ENCODE measurements around the gene DPAGT1. TPM values are rescaled to one million over a fixed set of nuclear protein-coding genes. Genes with fewer than 3 reads are reported as not detected.
A peak's percentile ranks its signal among the peaks of the same experiment; 100 is the strongest.

The DPAGT1 gene
- 48.8 and 49.5 TPM in 2 replicates for total RNA-seq
- long read RNA-seq, transcript DPAGT1-201 (9 exons, 2,205 nt) = major isoform, 25 of 39 reads
- long read RNA-seq, partial matches to known transcripts = 4 of 39 reads
- long read RNA-seq, other reads (novel, unspliced or antisense) = 9 of 39 reads

- Mint-ChIP-seq H3K27ac (ENCODE audit: unreplicated experiment) (peak within 1 kb of the TSS; percentile 99), H3K4me1 (peaks cover 40% of the 10 kb centered on the region), H3K9me3 (no peaks in the 10 kb centered on the region), H3K4me3 (peak within 1 kb of the TSS; percentile 92), H3K27me3 (ENCODE audit: low read depth) (no peaks in the 10 kb centered on the region), H3K36me3 (ENCODE audit: low read depth) (peaks cover 4% of the 10 kb centered on the region)
- TF ChIP-seq CTCF (conservative IDR thresholded peaks at IDR 0.05) = no peak
- DNase-seq (ENCODE audit: low read depth, low spot score) = peak; percentile 76
These were observed at the start of gene DPAGT1 for GRCh38 chr11:119101759-119102423. TSS of gene DPAGT1 (minus strand) at chr11:119101853. CDS start at chr11:119101655, 198 bp downstream.

GRCh38 chr11:119149786-119150275 is 48.2 kb upstream of the DPAGT1 start:
- no peak for DNase-seq (ENCODE audit: low read depth, low spot score)
- H3K36me3 Mint-ChIP-seq (ENCODE audit: low read depth) = no peaks in the 10 kb centered on the region
- no peak overlapping the region for H3K27ac Mint-ChIP-seq (ENCODE audit: unreplicated experiment)
- TF ChIP-seq CTCF (conservative IDR thresholded peaks at IDR 0.05) = no peak
- peak overlapping the region; percentile 81 for H3K4me3 Mint-ChIP-seq
- H3K27me3 Mint-ChIP-seq (ENCODE audit: low read depth) = peaks cover 68% of the 10 kb centered on the region
- H3K9me3 Mint-ChIP-seq = no peaks in the 10 kb centered on the region
- H3K4me1 Mint-ChIP-seq = peaks cover 10% of the 10 kb centered on the region

- H3K27ac Mint-ChIP-seq (ENCODE audit: unreplicated experiment) = no peak within 1 kb of the TSS
- peak; percentile 31 for DNase-seq (ENCODE audit: low read depth, low spot score)
- H3K9me3 Mint-ChIP-seq = no peaks in the 10 kb centered on the region
- TF ChIP-seq CTCF (conservative IDR thresholded peaks at IDR 0.05) = no peak
- no peaks in the 10 kb centered on the region for H3K36me3 Mint-ChIP-seq (ENCODE audit: low read depth)
- peaks cover 68% of the 10 kb centered on the region for H3K27me3 Mint-ChIP-seq (ENCODE audit: low read depth)
- peak within 1 kb of the TSS; percentile 81 for H3K4me3 Mint-ChIP-seq
- peaks cover 12% of the 10 kb centered on the region for H3K4me1 Mint-ChIP-seq
These were observed 47.5 kb upstream of the DPAGT1 start, which contains the start of gene ABCG4 for GRCh38 chr11:119149018-119149785. TSS of gene ABCG4 (plus strand) at chr11:119149052. CDS start at chr11:119149966, 914 bp downstream.

- no peaks in the 10 kb centered on the region for H3K36me3 Mint-ChIP-seq (ENCODE audit: low read depth)
- peaks cover 70% of the 10 kb centered on the region for H3K27me3 Mint-ChIP-seq (ENCODE audit: low read depth)
- H3K4me3 Mint-ChIP-seq = peak overlapping the region; percentile 74
- TF ChIP-seq CTCF (conservative IDR thresholded peaks at IDR 0.05) = no peak
- DNase-seq (ENCODE audit: low read depth, low spot score) = no peak
- H3K4me1 Mint-ChIP-seq = peaks cover 12% of the 10 kb centered on the region
- no peaks in the 10 kb centered on the region for H3K9me3 Mint-ChIP-seq
- H3K27ac Mint-ChIP-seq (ENCODE audit: unreplicated experiment) = no peak overlapping the region
These were observed 47.0 kb upstream of the DPAGT1 start for GRCh38 chr11:119148720-119149017.

GRCh38 chr11:119147604-119148333 is 46.1 kb upstream of the DPAGT1 start:
- H3K27ac Mint-ChIP-seq (ENCODE audit: unreplicated experiment) = no peak overlapping the region
- H3K9me3 Mint-ChIP-seq = no peaks in the 10 kb centered on the region
- no peak for DNase-seq (ENCODE audit: low read depth, low spot score)
- H3K4me1 Mint-ChIP-seq = peaks cover 12% of the 10 kb centered on the region
- no peaks in the 10 kb centered on the region for H3K36me3 Mint-ChIP-seq (ENCODE audit: low read depth)
- peaks cover 70% of the 10 kb centered on the region for H3K27me3 Mint-ChIP-seq (ENCODE audit: low read depth)
- no peak for TF ChIP-seq CTCF (conservative IDR thresholded peaks at IDR 0.05)
- H3K4me3 Mint-ChIP-seq = peak overlapping the region; percentile 74

Data from neural crest cell (in vitro differentiated cells).